ENCODE results near the gene KLF11. TPM values are rescaled to one million over a fixed set of nuclear protein-coding genes. Genes with fewer than 3 reads are reported as not detected.
A peak's percentile ranks its signal among the peaks of the same experiment; 100 is the strongest.
"Not testable (repeated sequence)": the region's sequence is repeated elsewhere in the genome, so short reads cannot be mapped to it uniquely, and the experiment has no call there.

The KLF11 gene
- total RNA-seq, 1 donor from 2014 or later, result 6.1 TPM

DNA sequence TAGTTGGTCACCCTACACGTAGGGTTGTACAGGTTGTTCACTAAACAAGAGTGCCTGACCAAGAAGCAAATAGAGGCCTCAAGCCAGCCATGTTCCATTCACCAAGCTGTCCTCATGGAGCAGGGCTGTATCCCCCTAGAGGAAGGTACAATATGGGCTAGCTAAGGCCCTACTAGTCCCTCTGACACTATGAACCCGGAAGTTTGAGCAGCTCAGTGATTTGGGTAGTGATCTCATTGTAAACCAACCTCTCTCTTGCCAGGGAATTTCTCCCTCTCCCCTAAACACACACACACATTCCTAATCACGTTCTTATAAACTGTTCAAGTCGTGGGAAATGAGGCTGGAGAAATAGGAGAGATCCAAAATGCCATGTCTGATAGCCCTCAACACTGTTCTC is 43.6 kb downstream of the KLF11 start:
- no peak for ATAC-seq

DNA sequence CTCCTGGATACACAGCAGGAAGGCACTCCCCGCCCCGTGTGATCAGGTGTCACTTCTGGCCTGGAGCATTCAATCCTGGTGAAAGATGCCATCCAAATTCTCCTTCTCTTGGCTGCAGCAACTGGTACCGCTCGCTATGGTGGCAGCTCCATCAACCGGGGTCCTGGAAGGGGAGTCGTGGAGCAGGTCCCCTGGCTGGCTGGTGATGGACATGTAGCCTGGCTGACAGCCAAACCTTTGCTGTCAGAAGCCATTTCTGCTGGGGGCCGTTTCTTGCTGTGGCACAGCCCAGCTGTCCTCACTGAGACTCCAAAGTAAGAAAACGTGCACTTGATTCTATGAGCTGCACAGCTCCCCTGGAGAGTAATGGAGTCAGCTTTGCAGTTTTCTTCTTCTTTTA is 44.0 kb downstream of the KLF11 start:
- ATAC-seq, result no peak

GRCh38 chr2:10089565-10090190 is 46.3 kb downstream of the KLF11 start:
- no peak for ATAC-seq

DNA sequence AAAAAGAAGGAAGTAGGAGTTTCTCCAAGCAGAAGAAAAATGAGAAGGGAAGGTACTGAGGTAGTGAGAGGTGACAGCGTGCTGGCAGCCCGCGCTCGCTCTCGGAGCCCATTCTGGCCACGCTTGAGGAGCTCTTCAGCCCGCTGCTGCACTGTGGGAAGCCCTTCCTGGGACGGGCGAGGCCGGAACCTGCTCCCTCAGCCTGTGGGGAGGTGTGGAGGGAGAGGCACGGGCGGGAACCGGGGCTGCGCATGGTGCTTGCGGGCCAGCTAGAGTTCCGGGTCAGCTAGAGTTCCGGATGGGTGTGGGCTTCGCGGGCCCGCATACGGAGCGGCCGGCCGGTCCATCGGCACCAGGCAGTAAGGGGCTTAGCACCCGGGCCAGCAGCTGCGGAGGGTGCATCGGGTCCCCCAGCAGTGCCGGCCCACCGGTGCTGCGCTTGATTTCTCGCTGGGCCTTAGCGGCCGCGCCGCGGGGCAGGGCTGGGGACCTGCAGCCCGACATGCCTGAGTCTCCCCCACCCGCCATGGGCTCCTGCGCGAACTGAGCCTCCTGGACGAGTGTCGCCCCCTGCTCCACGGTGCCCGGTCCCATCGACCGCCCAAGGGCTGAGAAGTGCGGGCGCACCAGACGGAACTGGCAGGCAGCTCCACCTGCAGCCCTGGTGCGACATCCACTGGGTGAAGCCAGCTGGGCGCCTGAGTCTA is 48.0 kb downstream of the KLF11 start:
- peak; percentile 52 for ATAC-seq

DNA sequence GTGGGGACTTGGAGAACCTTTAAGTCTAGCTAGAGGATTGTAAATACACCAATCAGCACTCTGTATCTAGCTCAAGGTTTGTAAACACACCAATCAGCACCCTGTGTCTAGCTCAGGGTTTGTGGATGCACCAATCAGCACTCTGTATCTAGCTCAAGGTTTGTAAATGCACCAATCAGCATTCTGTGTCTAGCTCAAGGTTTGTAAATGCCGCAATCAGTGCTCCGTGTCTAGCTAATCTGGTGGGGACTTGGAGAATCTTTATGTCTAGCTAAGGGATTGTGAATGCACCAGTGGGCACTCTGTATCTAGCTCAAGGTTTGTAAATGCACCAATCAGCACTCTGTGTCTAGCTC is 48.5 kb downstream of the KLF11 start:
- not testable (repeated sequence) for ATAC-seq

DNA sequence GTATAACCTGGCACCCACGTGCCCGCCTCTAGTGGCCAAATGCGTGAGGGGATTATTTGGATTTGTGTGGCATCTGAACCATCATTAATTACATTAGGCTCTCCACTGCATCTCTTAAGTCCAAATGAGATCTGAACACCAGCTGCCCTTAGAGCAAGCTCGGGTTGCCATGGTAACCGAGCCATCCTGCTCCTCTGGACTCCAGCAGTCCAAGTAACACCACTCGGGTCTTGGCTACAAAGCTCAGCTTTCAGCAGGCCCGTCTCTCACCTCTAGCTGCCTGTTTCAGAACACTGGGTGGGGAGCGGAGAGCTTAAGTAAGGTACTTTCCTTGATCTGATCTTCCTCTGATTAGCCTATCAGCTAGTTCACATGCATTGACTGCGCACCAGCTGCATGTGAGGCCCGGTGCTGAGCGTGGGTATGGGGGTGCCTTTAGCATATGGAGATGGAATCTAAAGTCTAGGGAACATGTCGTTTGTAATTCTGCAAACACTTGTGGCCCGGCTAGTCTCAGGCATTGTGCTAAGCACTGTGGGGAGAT is 51.0 kb downstream of the KLF11 start:
- ATAC-seq, result no peak

- no peak for ATAC-seq
Measured at GRCh38 chr2:10095175-10095574, 51.8 kb downstream of the KLF11 start.

DNA sequence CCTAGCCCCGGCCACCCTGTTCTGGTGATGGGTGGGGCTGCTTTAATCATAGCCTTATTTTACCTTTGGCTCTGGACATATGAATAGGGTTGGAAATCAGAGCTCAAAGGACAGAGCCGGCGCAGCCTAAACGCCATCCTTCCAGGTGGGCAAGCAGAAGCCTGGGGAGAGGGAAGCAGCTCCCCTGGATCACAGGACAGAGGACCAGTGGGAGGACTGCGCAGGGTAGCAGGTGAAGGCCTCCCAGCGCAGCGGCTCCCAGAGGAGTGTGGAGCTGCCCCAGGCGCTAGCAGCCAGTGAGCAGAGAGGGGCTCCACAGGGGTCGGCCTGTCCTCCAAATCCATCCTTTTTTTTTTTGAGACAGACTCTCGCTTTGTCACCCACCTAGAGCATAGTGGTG is 53.3 kb downstream of the KLF11 start:
- ATAC-seq, result peak; percentile 12

DNA sequence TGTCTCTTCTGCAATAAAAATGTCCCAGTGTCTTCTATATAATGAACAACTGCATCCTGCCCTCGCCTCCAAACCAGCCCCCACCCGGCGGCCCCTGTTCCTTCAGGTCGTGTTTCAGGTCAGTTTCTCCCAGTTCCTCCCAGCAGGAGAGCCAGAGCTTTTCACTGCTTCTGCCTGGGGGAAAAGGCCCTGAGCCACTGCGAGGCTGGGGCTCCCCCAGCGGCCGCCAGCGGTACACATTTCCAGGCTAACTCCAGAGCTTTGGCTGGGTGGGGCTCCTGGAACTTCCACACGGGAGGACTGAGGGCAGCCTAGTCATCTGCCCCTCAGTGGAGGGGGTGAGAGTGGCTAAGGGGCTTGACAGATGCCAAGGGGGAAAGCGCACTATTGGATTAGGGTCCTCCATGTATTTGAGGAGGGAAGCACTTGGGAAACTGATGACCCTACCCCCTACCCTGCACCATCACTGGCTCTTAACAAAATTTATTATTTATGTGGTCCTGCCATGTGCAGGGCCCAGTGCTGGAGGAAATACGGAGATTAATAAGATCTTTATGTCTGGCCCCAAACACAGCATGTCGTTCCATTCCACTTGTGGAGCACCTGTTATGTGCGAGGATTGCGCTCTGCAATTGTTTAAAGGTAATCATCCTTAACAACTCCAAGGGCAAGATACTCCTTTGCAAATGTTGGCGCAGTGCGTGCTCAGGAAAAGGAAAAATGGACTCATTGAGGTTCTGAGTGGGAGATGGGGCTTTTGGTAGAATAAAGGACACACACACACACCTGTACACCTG is 54.2 kb downstream of the KLF11 start:
- ATAC-seq, result peak; percentile 74

DNA sequence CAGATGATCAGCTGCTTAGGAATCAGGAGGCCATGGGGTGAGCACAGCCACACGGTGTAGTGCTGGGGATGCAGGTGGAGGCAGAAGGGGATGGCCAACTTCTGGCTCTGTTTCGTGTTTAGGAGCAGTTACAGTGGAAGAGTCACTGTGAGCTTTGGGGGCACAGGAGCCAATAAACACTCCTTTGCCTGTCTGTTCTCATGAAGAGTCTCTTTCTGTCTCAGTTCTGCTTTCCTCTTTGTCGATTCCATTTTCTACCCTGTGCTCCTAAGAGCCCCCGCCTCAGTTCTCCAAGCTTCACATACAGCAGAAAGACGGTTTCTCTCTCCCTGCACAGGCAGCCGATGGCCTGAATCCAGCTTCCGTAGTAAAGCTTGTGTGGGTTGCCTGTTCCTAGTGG is 58.1 kb downstream of the KLF11 start:
- ATAC-seq, result no peak

DNA sequence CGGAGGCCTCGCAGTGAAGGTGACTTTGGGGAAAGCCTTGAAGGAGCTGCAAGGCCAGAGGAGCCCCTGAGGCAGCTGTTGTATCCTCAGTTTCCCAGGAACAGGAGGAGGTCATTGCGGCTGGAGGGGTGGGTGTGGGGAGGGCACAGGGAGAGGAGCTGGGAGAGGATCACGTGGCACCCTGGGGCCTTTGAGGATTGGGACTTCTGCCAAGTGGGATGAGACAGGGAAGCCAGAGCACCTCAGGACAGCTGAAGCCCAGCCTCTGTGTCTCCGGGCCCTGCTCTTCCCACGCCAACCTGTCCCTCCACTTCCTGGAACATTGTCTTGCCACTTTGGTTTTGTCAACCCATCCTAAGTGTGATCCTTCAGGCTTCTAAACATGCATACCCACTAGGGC is 59.8 kb downstream of the KLF11 start:
- ATAC-seq, result no peak

Other genes with a start within 250 kb of the KLF11 start
- gene TAF1B, start 200.1 kb upstream of the KLF11 start, total RNA-seq, result 24.7 TPM
- gene GRHL1, start 91.9 kb upstream of the KLF11 start, total RNA-seq, result 123 TPM
- gene CYS1, start 36.9 kb downstream of the KLF11 start, total RNA-seq, result 0.52 TPM
- 66.4 TPM for gene RRM2, start 79.2 kb downstream of the KLF11 start, total RNA-seq

All from esophagus mucosa (tissue), 1 donor.